Gastrocnemius medialis (tissue), 4 donors: ENCODE measurements around the gene HPF1.

ENCODE experiments used
- CTCF ChIP-seq, 5 experiments: fragments of 450-650 bp in 3 of 5; fragments of 200-600 bp in 2 of 5; sonication (generic) in 2 of 5; IDR thresholded peaks in 4 of 5; conservative IDR thresholded peaks in 1 of 5; 1 replicate in 4 of 5; 2 replicates in 1 of 5; pipeline ENCODE4 v1.5.1; 2016 to 2019; ENCODE audit warnings: antibody characterized with exemption in 5 of 5, mild to moderate bottlenecking in 3 of 5, moderate library complexity in 3 of 5
- POLR2A ChIP-seq, 2 donors: fragments of 450-650 bp; IDR thresholded peaks; one replicate each; pipeline ENCODE4 v1.6.1; 2017; ENCODE audit warnings: antibody characterized with exemption in 2 of 2, mild to moderate bottlenecking in 2 of 2, moderate library complexity in 2 of 2

GRCh38 chr4:169757575-169758184, at the start of gene HPF1:
- TF ChIP-seq CTCF (IDR thresholded peaks at IDR 0.05 in 4 of 5, conservative IDR thresholded peaks at IDR 0.05 in 1 of 5), result peak in 1 of 5 experiments; percentile 15
- TF ChIP-seq POLR2A (IDR thresholded peaks at IDR 0.05), result peak; percentile 35 to 54
